GM12873 (cell line): ENCODE data around the gene MAGEA8.
"Not testable (repeated sequence)": the region's sequence is repeated elsewhere in the genome, so short reads cannot be mapped to it uniquely, and the experiment has no call there.

Source experiments
- TF ChIP-seq, protein P1 (sequence below): IDR thresholded peaks from 2 replicates; pipeline ENCODE4 v1.5.1; 2012; ENCODE audit warnings: low read depth, mild to moderate bottlenecking, moderate library complexity, low read length, control low read depth; ENCODE audit not compliant: insufficient read depth; ENCODE audit errors: missing control alignments

The MAGEA8 gene

DNA sequence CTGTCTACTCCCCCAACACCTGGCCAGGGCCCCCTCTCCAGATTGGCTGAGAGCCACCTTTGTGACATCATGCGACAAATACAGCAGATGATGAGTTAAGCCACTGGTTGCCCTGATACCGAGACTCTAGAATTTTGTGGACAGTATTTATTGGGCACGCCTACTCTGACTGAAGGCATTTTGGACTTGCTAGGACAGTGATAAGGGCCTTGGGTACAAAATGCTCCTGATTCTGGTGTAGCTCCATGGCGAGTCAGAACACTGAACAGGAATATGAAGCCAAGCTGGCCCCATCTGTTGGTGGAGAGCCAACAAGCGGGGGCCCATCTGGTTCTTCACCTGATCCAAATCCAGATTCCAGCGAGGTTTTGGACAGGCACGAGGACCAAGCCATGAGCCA, 48.4 kb downstream of the MAGEA8 start, which contains the start of gene HSFX4:
Gene HSFX4 (plus strand): TSS at position 174 of the 400 bp plus-strand sequence. CDS start 72 bp downstream, at position 246.
- TF ChIP-seq, protein P1, sequence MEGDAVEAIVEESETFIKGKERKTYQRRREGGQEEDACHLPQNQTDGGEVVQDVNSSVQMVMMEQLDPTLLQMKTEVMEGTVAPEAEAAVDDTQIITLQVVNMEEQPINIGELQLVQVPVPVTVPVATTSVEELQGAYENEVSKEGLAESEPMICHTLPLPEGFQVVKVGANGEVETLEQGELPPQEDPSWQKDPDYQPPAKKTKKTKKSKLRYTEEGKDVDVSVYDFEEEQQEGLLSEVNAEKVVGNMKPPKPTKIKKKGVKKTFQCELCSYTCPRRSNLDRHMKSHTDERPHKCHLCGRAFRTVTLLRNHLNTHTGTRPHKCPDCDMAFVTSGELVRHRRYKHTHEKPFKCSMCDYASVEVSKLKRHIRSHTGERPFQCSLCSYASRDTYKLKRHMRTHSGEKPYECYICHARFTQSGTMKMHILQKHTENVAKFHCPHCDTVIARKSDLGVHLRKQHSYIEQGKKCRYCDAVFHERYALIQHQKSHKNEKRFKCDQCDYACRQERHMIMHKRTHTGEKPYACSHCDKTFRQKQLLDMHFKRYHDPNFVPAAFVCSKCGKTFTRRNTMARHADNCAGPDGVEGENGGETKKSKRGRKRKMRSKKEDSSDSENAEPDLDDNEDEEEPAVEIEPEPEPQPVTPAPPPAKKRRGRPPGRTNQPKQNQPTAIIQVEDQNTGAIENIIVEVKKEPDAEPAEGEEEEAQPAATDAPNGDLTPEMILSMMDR: not testable (repeated sequence)
